GM18873 (cell line): ENCODE measurements around the gene EPHA6.

Experiments
- ATAC-seq: cut with Tn5 transposase; IDR thresholded peaks from one replicate; pipeline ENCODE4 v1.9.1; 2021; ENCODE audit warnings: mild to moderate bottlenecking, moderate library complexity, moderate number of reproducible peaks; ENCODE audit not compliant: unreplicated experiment, low FRiP score

Gene EPHA6

GRCh38 chr3:96813820-96814650 is at the start of gene EPHA6:
EPHA6 (plus strand) TSS chr3:96814594.
- peak; percentile 14 for ATAC-seq

GRCh38 chr3:96776818-96777217 is 37.6 kb upstream of the EPHA6 start:
- no peak for ATAC-seq

GRCh38 chr3:96779810-96780209 is 34.6 kb upstream of the EPHA6 start:
- ATAC-seq = no peak

- no peak for ATAC-seq
Measured at GRCh38 chr3:96796101-96796500, 18.3 kb upstream of the EPHA6 start.

- no peak for ATAC-seq
Measured at GRCh38 chr3:96803870-96804269, 10.5 kb upstream of the EPHA6 start.

GRCh38 chr3:96806341-96806740 is 8.1 kb upstream of the EPHA6 start:
- no peak for ATAC-seq

- ATAC-seq = peak; percentile 99
Measured at GRCh38 chr3:96813134-96813819, 1.1 kb upstream of the EPHA6 start.

GRCh38 chr3:96814651-96815567 is 515 bp downstream of the EPHA6 start:
- no peak for ATAC-seq

- no peak for ATAC-seq
Measured at GRCh38 chr3:96831175-96831574, 16.8 kb downstream of the EPHA6 start.

GRCh38 chr3:96833301-96833700 is 18.9 kb downstream of the EPHA6 start:
- ATAC-seq = no peak

GRCh38 chr3:96836153-96836915 is 21.9 kb downstream of the EPHA6 start:
- ATAC-seq = no peak

- ATAC-seq = no peak
Measured at GRCh38 chr3:96843505-96844203, 29.3 kb downstream of the EPHA6 start.

GRCh38 chr3:96844204-96844514 is 29.8 kb downstream of the EPHA6 start:
- ATAC-seq = no peak

GRCh38 chr3:96852849-96853248 is 38.5 kb downstream of the EPHA6 start:
- no peak for ATAC-seq

GRCh38 chr3:96860882-96861281 is 46.5 kb downstream of the EPHA6 start:
- ATAC-seq = no peak

- no peak for ATAC-seq
Measured at GRCh38 chr3:96863129-96863740, 48.8 kb downstream of the EPHA6 start.

GRCh38 chr3:96865605-96866004 is 51.2 kb downstream of the EPHA6 start:
- ATAC-seq = no peak

GRCh38 chr3:96869316-96869715 is 54.9 kb downstream of the EPHA6 start:
- no peak for ATAC-seq

- ATAC-seq = no peak
Measured at GRCh38 chr3:96877510-96877909, 63.1 kb downstream of the EPHA6 start.
